BJ (cell line): ENCODE results near the gene FRMD4A. TPM values are rescaled to one million over a fixed set of nuclear protein-coding genes. Genes with fewer than 3 reads are reported as not detected.

Source experiments
- CTCF ChIA-PET: fragments of 350-600 bp; formaldehyde crosslinking; extraction: SDS; loops from one replicate; lab custom pipeline; 2021; ENCODE audit warnings: antibody characterized with exemption, inconsistent platforms; lab: Yijun Ruan, JAX
- POLR2A ChIA-PET: fragments of 300-600 bp; sonication (Branson Sonifier 250); formaldehyde crosslinking; extraction: SDS; loops from one replicate; lab custom pipeline; 2021; ENCODE audit warnings: antibody characterized with exemption; lab: Charles Lee
- DNase-seq: peaks from one replicate; pipeline ENCODE4 v3.0.0-alpha.2; 2011; ENCODE audit warnings: low read depth
- H3K27me3 ChIP-seq: 2 replicates; pipeline ENCODE4 v1.6.0; 2011; ENCODE audit warnings: low read length; ENCODE audit not compliant: control insufficient read depth, insufficient read depth
- H3K36me3 ChIP-seq: 2 replicates; pipeline ENCODE4 v1.5.1; 2011; ENCODE audit warnings: low read length; ENCODE audit not compliant: control insufficient read depth, insufficient read depth
- H3K4me3 ChIP-seq: 2 replicates; pipeline ENCODE4 v1.5.1; 2011; ENCODE audit warnings: low read depth, mild to moderate bottlenecking, control low read depth, low read length
- polyA plus RNA-seq: library from polyadenylated mRNA; depleted of rRNA; stranded (reverse); fragments of >200 nt; gene quantifications from 2 replicates; pipeline ENCODE4 v1.2.3, GENCODE V29; 2011
- TF ChIP-seq, protein P1 (sequence below): IDR thresholded peaks from 2 replicates; pipeline ENCODE4 v1.5.1; 2011; ENCODE audit warnings: low read depth, mild to moderate bottlenecking, control low read depth, inconsistent platforms, low read length, moderate library complexity; ENCODE audit not compliant: insufficient read depth

FRMD4A gene
- polyA plus RNA-seq, 1 experiment, result 31.6 TPM

DNA sequence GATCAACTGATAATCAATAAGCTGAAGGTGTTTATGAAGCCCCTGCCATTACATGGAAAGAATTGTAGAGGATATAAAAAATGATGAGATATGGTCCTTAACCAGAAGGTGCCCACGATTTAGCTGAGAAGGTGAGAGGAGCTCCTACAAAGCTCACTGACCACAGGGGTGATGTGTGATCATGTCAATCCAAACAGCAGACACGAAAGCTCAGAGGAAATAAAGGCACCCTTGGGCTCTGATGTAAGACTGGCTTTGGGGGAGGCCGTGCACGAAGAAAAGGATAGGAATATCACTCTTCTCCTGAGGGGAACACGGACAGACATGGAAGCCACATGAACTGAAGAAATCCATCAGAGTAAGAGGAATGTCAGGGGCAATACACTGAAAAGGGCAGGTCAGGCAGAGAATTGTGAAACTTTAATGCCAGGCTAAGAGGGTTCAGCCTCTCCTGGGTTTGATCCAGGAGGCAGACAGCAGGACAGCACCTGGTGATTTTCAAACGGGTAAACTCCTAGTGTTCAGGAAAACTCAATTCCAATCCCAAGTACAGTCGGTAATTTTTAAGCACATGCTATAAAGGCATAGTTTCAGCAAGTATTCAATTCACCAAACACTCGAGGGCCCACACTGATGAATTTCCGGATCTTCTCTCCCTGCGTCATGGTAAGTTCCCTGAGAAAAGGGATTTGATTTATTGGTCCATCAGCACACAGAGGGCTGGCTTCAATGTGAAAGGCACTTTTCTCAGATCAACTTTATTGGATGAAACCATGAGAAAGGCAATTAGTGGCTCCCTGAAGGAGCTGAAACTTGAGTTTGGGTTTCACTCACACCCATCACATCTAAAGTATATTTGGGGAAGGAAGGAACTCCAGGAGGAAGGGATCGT lies 580.2 kb downstream of the FRMD4A start:
- H3K36me3 ChIP-seq, result no peaks in the 10 kb centered on the region
- no peaks in the 10 kb centered on the region for H3K27me3 ChIP-seq
- POLR2A ChIA-PET, result no interaction called here
- DNase-seq, result no peak
- no peak overlapping the region for H3K4me3 ChIP-seq
- CTCF ChIA-PET, result interaction anchor here (0.7 to 1.7 kb wide), 4 partner anchors 12 to 164 kb away, joined by 3 to 7 read pairs (median 4); partner anchors contain the start of gene PRPF18
- TF ChIP-seq, protein P1, sequence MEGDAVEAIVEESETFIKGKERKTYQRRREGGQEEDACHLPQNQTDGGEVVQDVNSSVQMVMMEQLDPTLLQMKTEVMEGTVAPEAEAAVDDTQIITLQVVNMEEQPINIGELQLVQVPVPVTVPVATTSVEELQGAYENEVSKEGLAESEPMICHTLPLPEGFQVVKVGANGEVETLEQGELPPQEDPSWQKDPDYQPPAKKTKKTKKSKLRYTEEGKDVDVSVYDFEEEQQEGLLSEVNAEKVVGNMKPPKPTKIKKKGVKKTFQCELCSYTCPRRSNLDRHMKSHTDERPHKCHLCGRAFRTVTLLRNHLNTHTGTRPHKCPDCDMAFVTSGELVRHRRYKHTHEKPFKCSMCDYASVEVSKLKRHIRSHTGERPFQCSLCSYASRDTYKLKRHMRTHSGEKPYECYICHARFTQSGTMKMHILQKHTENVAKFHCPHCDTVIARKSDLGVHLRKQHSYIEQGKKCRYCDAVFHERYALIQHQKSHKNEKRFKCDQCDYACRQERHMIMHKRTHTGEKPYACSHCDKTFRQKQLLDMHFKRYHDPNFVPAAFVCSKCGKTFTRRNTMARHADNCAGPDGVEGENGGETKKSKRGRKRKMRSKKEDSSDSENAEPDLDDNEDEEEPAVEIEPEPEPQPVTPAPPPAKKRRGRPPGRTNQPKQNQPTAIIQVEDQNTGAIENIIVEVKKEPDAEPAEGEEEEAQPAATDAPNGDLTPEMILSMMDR, result no peak

GRCh38 chr10:13745271-13745670 lies 585.5 kb downstream of the FRMD4A start:
- Histone ChIP-seq H3K27me3 (no peaks in the 10 kb centered on the region), H3K36me3 (peaks cover 1% of the 10 kb centered on the region), H3K4me3 (no peak overlapping the region)
- ChIA-PET POLR2A (no interaction called here), CTCF (interaction anchor here (1.8 kb wide), 1 partner anchor 8 kb away, joined by 5 read pairs; no protein-coding TSS in a partner anchor)
- TF ChIP-seq, protein P1, result no peak
- DNase-seq, result no peak

- ChIA-PET CTCF (interaction anchor here (0.8 kb wide), 1 partner anchor 147 kb away, joined by 3 read pairs; no protein-coding TSS in a partner anchor), POLR2A (no interaction called here)
- H3K4me3 ChIP-seq, result no peak overlapping the region
- no peaks in the 10 kb centered on the region for H3K27me3 ChIP-seq
- TF ChIP-seq, protein P1, result no peak
- no peak for DNase-seq
- peaks cover 1% of the 10 kb centered on the region for H3K36me3 ChIP-seq
These were observed 586.8 kb downstream of the FRMD4A start for GRCh38 chr10:13743963-13744362.

DNA sequence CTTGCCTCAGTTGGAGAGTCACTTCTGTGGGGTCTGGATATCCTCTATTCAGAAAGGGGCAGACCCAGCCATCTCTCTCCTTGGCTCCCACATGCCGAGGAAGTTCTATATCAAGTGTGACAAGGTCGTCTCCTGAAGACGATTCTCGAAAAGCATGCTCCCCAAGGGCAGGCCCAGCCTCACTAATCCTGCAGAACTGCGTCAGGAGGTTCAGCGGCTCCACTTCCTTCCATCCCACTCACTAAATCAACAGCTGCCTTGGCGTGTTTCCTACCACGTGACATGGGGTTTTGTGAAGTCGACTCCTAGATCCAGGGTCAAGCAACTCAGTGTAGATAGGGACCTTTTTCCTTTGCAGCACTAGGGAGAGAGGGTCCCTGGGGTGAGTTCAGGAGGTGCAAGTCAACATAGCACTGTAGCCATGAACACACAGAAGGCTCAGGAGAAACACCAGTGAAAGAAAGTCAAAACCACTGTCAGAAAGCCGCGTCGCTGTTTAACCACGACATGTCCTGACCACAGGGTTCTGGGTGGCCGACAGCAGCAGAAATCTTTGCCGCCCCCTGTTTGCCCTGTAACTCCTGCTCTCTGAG lies 587.5 kb downstream of the FRMD4A start:
- CTCF ChIA-PET, result no interaction called here
- Histone ChIP-seq H3K27me3 (no peaks in the 10 kb centered on the region), H3K36me3 (peaks cover 1% of the 10 kb centered on the region), H3K4me3 (no peak overlapping the region)
- POLR2A ChIA-PET, result no interaction called here
- no peak for DNase-seq
- TF ChIP-seq, protein P1, result no peak

GRCh38 chr10:13741438-13741837 lies 589.3 kb downstream of the FRMD4A start:
- Histone ChIP-seq H3K36me3 (peaks cover 1% of the 10 kb centered on the region), H3K27me3 (no peaks in the 10 kb centered on the region), H3K4me3 (no peak overlapping the region)
- ChIA-PET POLR2A (no interaction called here), CTCF (no interaction called here)
- no peak for DNase-seq
- TF ChIP-seq, protein P1, result no peak
